GM12878 (cell line): ENCODE data around the gene GOLIM4. TPM values are rescaled to one million over a fixed set of nuclear protein-coding genes. Genes with fewer than 3 reads are reported as not detected.

Experiments used
- ATF7 ChIP-seq: fragments of 450-650 bp; IDR thresholded peaks from 2 replicates; pipeline ENCODE4 v1.6.1; 2016; ENCODE audit warnings: low read depth, mild to moderate bottlenecking
- CEBPB ChIP-seq, 2 experiments: fragments of 150-350 bp in 1 of 2; IDR thresholded peaks; 2 replicates each; pipeline ENCODE4 v1.6.1; 2012 to 2014; ENCODE audit warnings: low read depth in 2 of 2, low read length in 2 of 2, borderline replicate concordance in 1 of 2, inconsistent platforms in 1 of 2
- CHD1 ChIP-seq: IDR thresholded peaks from 2 replicates; pipeline ENCODE4 v1.6.1; 2012; ENCODE audit warnings: low read depth, low read length, improper control_type of control experiment
- CREM ChIP-seq: IDR thresholded peaks from 2 replicates; pipeline ENCODE4 v1.6.1; 2014; ENCODE audit warnings: antibody characterized with exemption, low read depth
- ETV6 ChIP-seq, 2 experiments: fragments of 450-650 bp in 1 of 2; IDR thresholded peaks in 1 of 2; conservative IDR thresholded peaks in 1 of 2; 2 replicates each; pipeline ENCODE4 v1.6.1; 2014; ENCODE audit warnings: antibody characterized with exemption in 1 of 2, borderline replicate concordance in 1 of 2, low read depth in 1 of 2, mild to moderate bottlenecking in 1 of 2, moderate library complexity in 1 of 2
- HDAC2 ChIP-seq: fragments of 200-600 bp; sonication (generic); IDR thresholded peaks from 2 replicates; pipeline ENCODE4 v1.6.1; 2017
- MTA2 ChIP-seq: fragments of 450-650 bp; IDR thresholded peaks from 2 replicates; pipeline ENCODE4 v1.6.1; 2016; ENCODE audit warnings: low read depth, mild to moderate bottlenecking, moderate library complexity
- MYC ChIP-seq: IDR thresholded peaks from 2 replicates; pipeline ENCODE4 v1.6.1; 2011; ENCODE audit warnings: mild to moderate bottlenecking, low read length, moderate library complexity, inconsistent platforms; ENCODE audit not compliant: insufficient read depth, insufficient replicate concordance, insufficient read length, severe bottlenecking
- PAX8 ChIP-seq: fragments of 450-650 bp; IDR thresholded peaks from 2 replicates; pipeline ENCODE4 v1.6.1; 2017; ENCODE audit warnings: mild to moderate bottlenecking, moderate library complexity
- RFX5 ChIP-seq: IDR thresholded peaks from 2 replicates; pipeline ENCODE4 v1.6.1; 2011; ENCODE audit warnings: low read depth, low read length, improper control_type of control experiment
- RUNX3 ChIP-seq: IDR thresholded peaks from 2 replicates; pipeline ENCODE4 v1.6.1; 2012; ENCODE audit warnings: low read length, inconsistent platforms
- SUZ12 ChIP-seq: fragments of 200-600 bp; sonication (generic); IDR thresholded peaks from one replicate; pipeline ENCODE4 v1.6.1; 2018; ENCODE audit warnings: antibody characterized with exemption, mild to moderate bottlenecking; ENCODE audit not compliant: unreplicated experiment
- ZNF207 ChIP-seq: fragments of 450-650 bp; IDR thresholded peaks from 2 replicates; pipeline ENCODE4 v1.6.1; 2014; ENCODE audit warnings: antibody characterized with exemption, mild to moderate bottlenecking, borderline replicate concordance
- polyA plus RNA-seq, 11 experiments: library from polyadenylated mRNA; depleted of rRNA in 4 of 11; unstranded in 6 of 11; stranded (reverse) in 5 of 11; fragments of >200 nt; fragmentation: Nextera tagmentation in 4 of 11; fragmentation: Illumina TruSeq in 1 of 11; extraction: Ambion mirVana in 4 of 11; extraction: Trizol in 1 of 11; gene quantifications; 1 replicate in 1 of 11; 2 replicates in 10 of 11; pipeline versions ENCODE4 v1.2.1 to v1.2.3, GENCODE V29; 2011 to 2016; ENCODE audit warnings: inconsistent platforms in 2 of 11, missing spikeins in 2 of 11, low read depth in 1 of 11
- total RNA-seq, 4 experiments: library from RNA; depleted of rRNA in 3 of 4; stranded (reverse); fragments of >200 nt in 3 of 4; fragmentation: Illumina TruSeq in 1 of 4; extraction: Trizol in 1 of 4; gene quantifications; 2 replicates each; pipeline versions ENCODE4 v1.2.1 to v1.2.3, GENCODE V29; 2013 to 2021
- TF ChIP-seq, protein P1 (sequence below), 3 experiments: IDR thresholded peaks in 2 of 3; conservative IDR thresholded peaks in 1 of 3; 2 replicates each; pipeline ENCODE4 v1.5.1; 2011; ENCODE audit warnings: low read depth in 3 of 3, low read length in 3 of 3, mild to moderate bottlenecking in 3 of 3, control low read depth in 2 of 3, moderate library complexity in 2 of 3, inconsistent platforms in 1 of 3, mixed read lengths in 1 of 3; ENCODE audit not compliant: control insufficient read depth in 2 of 3, insufficient read depth in 1 of 3; ENCODE audit errors: extremely low read depth in 1 of 3
- TF ChIP-seq, protein P2 (sequence below): fragments of 150-350 bp; IDR thresholded peaks from 2 replicates; pipeline ENCODE4 v1.6.1; 2016; ENCODE audit warnings: low read depth, low read length
- TF ChIP-seq, protein P3 (sequence below): IDR thresholded peaks from 2 replicates; pipeline ENCODE4 v1.6.1; 2012; ENCODE audit warnings: mild to moderate bottlenecking, low read depth, low read length
- TF ChIP-seq, protein P4 (sequence below): IDR thresholded peaks from 2 replicates; pipeline ENCODE4 v1.6.1; 2011; ENCODE audit warnings: low read depth, low read length, improper control_type of control experiment, borderline replicate concordance
- TF ChIP-seq, protein P5 (sequence below): IDR thresholded peaks from 2 replicates; pipeline ENCODE4 v1.6.1; 2012; ENCODE audit warnings: low read depth, low read length, improper control_type of control experiment

The GOLIM4 gene
- total and polyA plus RNA-seq, 10 of the 15 experiments (the other 5 are each of a cell fraction or from before 2014, with no cell fraction given): 11.1 to 32.4 (median 19.3) TPM

DNA sequence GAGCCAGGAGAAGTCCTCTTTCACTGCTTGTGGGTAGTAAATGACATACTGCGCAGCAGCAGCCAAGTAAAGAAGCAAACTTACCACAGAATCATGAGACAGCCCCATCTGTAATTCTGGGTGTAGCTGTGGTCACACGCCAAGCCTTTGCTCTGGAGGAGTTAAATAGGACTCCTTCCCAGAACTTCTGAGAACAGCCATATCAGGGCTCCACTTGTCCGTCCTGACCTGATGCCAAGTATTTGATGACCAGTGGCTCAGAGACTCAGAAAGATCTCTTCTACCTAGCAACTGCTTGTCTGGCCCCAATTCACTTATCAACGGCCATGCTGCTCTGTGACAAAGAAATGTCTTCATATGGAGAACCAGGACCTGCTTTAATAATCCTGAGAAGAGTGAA lies 20.6 kb upstream of the GOLIM4 start (continued):
- TF ChIP-seq ATF7 (no peak), MYC (no peak), PAX8 (no peak), CREM (peak; percentile 28; the same call in 1 of the 2 replicates), SUZ12 (no peak), ZNF207 (no peak), MTA2 (no peak), RFX5 (peak; percentile 71; the same call in 1 of the 2 replicates), RUNX3 (peak; percentile 26; the same call in 1 of the 2 replicates), HDAC2 (no peak), ETV6 (conservative IDR thresholded peaks at IDR 0.05 in 1 of 2, IDR thresholded peaks at IDR 0.05 in 1 of 2; ENCODE audit: borderline replicate concordance in 1 of 2, low read depth in 1 of 2) (no peak), CEBPB (IDR thresholded peaks at IDR 0.05; ENCODE audit: borderline replicate concordance in 1 of 2, low read depth in 2 of 2, low read length in 2 of 2) (no peak), CHD1 (no peak)
- TF ChIP-seq, protein P1, sequence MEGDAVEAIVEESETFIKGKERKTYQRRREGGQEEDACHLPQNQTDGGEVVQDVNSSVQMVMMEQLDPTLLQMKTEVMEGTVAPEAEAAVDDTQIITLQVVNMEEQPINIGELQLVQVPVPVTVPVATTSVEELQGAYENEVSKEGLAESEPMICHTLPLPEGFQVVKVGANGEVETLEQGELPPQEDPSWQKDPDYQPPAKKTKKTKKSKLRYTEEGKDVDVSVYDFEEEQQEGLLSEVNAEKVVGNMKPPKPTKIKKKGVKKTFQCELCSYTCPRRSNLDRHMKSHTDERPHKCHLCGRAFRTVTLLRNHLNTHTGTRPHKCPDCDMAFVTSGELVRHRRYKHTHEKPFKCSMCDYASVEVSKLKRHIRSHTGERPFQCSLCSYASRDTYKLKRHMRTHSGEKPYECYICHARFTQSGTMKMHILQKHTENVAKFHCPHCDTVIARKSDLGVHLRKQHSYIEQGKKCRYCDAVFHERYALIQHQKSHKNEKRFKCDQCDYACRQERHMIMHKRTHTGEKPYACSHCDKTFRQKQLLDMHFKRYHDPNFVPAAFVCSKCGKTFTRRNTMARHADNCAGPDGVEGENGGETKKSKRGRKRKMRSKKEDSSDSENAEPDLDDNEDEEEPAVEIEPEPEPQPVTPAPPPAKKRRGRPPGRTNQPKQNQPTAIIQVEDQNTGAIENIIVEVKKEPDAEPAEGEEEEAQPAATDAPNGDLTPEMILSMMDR (IDR thresholded peaks at IDR 0.05 in 2 of 3, conservative IDR thresholded peaks at IDR 0.05 in 1 of 3; ENCODE audit: control insufficient read depth in 2 of 3, extremely low read depth in 1 of 3, insufficient read depth in 1 of 3, low read depth in 3 of 3, low read length in 3 of 3): no peak
- TF ChIP-seq, protein P2, sequence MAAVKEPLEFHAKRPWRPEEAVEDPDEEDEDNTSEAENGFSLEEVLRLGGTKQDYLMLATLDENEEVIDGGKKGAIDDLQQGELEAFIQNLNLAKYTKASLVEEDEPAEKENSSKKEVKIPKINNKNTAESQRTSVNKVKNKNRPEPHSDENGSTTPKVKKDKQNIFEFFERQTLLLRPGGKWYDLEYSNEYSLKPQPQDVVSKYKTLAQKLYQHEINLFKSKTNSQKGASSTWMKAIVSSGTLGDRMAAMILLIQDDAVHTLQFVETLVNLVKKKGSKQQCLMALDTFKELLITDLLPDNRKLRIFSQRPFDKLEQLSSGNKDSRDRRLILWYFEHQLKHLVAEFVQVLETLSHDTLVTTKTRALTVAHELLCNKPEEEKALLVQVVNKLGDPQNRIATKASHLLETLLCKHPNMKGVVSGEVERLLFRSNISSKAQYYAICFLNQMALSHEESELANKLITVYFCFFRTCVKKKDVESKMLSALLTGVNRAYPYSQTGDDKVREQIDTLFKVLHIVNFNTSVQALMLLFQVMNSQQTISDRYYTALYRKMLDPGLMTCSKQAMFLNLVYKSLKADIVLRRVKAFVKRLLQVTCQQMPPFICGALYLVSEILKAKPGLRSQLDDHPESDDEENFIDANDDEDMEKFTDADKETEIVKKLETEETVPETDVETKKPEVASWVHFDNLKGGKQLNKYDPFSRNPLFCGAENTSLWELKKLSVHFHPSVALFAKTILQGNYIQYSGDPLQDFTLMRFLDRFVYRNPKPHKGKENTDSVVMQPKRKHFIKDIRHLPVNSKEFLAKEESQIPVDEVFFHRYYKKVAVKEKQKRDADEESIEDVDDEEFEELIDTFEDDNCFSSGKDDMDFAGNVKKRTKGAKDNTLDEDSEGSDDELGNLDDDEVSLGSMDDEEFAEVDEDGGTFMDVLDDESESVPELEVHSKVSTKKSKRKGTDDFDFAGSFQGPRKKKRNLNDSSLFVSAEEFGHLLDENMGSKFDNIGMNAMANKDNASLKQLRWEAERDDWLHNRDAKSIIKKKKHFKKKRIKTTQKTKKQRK: no peak
- TF ChIP-seq, protein P3, sequence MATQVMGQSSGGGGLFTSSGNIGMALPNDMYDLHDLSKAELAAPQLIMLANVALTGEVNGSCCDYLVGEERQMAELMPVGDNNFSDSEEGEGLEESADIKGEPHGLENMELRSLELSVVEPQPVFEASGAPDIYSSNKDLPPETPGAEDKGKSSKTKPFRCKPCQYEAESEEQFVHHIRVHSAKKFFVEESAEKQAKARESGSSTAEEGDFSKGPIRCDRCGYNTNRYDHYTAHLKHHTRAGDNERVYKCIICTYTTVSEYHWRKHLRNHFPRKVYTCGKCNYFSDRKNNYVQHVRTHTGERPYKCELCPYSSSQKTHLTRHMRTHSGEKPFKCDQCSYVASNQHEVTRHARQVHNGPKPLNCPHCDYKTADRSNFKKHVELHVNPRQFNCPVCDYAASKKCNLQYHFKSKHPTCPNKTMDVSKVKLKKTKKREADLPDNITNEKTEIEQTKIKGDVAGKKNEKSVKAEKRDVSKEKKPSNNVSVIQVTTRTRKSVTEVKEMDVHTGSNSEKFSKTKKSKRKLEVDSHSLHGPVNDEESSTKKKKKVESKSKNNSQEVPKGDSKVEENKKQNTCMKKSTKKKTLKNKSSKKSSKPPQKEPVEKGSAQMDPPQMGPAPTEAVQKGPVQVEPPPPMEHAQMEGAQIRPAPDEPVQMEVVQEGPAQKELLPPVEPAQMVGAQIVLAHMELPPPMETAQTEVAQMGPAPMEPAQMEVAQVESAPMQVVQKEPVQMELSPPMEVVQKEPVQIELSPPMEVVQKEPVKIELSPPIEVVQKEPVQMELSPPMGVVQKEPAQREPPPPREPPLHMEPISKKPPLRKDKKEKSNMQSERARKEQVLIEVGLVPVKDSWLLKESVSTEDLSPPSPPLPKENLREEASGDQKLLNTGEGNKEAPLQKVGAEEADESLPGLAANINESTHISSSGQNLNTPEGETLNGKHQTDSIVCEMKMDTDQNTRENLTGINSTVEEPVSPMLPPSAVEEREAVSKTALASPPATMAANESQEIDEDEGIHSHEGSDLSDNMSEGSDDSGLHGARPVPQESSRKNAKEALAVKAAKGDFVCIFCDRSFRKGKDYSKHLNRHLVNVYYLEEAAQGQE: no peak
- TF ChIP-seq, protein P4, sequence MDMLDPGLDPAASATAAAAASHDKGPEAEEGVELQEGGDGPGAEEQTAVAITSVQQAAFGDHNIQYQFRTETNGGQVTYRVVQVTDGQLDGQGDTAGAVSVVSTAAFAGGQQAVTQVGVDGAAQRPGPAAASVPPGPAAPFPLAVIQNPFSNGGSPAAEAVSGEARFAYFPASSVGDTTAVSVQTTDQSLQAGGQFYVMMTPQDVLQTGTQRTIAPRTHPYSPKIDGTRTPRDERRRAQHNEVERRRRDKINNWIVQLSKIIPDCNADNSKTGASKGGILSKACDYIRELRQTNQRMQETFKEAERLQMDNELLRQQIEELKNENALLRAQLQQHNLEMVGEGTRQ: no peak
- TF ChIP-seq, protein P5, sequence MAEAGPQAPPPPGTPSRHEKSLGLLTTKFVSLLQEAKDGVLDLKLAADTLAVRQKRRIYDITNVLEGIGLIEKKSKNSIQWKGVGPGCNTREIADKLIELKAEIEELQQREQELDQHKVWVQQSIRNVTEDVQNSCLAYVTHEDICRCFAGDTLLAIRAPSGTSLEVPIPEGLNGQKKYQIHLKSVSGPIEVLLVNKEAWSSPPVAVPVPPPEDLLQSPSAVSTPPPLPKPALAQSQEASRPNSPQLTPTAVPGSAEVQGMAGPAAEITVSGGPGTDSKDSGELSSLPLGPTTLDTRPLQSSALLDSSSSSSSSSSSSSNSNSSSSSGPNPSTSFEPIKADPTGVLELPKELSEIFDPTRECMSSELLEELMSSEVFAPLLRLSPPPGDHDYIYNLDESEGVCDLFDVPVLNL: no peak
